Endothelial cell of umbilical vein (primary cell): ENCODE data around the gene EDEM1.
"Not testable (repeated sequence)": the region's sequence is repeated elsewhere in the genome, so short reads cannot be mapped to it uniquely, and the experiment has no call there.

Experiments
- EZH2 ChIP-seq: IDR thresholded peaks from 2 replicates; pipeline ENCODE4 v1.6.1; 2012; ENCODE audit warnings: borderline replicate concordance, low read depth, mild to moderate bottlenecking, moderate library complexity, low read length, inconsistent platforms; ENCODE audit not compliant: severe bottlenecking
- JUN ChIP-seq: IDR thresholded peaks from 2 replicates; pipeline ENCODE4 v1.6.1; 2011; ENCODE audit warnings: borderline replicate concordance, low read depth; ENCODE audit not compliant: insufficient read length, insufficient read depth
- TF ChIP-seq, protein P1 (sequence below), 2 donors: IDR thresholded peaks; 1 replicate in 1 of 2; 2 replicates in 1 of 2; pipeline ENCODE4 v1.5.1; 2011; ENCODE audit warnings: low read length in 2 of 2, mild to moderate bottlenecking in 2 of 2, moderate library complexity in 2 of 2, control low read depth in 1 of 2, inconsistent platforms in 1 of 2, low read depth in 1 of 2; ENCODE audit not compliant: insufficient read depth in 1 of 2; ENCODE audit errors: extremely low read depth in 1 of 2
- TF ChIP-seq, protein P2 (sequence below): IDR thresholded peaks from 2 replicates; pipeline ENCODE4 v1.6.1; 2011; ENCODE audit not compliant: insufficient read depth, insufficient read length

DNA sequence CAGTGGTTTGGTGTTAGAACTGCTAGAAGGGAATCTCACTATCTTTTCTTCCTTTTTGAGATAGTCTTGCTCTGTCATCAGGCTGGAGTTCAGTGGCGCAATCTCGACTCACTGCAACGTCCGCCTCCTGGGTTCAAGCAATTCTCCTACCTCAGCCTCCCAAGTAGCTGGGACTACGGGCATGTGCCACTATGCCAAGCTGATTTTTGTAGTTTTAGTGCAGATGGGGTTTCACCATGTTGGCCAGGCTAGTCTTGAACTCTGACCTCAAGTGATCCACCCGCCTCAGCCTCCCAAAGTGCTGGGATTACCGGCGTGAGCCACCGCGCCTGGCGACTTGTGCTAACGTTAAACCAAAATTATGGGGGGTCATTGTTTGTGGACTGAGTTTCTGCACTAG, 3.8 kb upstream of the EDEM1 start:
- TF ChIP-seq, protein P1, sequence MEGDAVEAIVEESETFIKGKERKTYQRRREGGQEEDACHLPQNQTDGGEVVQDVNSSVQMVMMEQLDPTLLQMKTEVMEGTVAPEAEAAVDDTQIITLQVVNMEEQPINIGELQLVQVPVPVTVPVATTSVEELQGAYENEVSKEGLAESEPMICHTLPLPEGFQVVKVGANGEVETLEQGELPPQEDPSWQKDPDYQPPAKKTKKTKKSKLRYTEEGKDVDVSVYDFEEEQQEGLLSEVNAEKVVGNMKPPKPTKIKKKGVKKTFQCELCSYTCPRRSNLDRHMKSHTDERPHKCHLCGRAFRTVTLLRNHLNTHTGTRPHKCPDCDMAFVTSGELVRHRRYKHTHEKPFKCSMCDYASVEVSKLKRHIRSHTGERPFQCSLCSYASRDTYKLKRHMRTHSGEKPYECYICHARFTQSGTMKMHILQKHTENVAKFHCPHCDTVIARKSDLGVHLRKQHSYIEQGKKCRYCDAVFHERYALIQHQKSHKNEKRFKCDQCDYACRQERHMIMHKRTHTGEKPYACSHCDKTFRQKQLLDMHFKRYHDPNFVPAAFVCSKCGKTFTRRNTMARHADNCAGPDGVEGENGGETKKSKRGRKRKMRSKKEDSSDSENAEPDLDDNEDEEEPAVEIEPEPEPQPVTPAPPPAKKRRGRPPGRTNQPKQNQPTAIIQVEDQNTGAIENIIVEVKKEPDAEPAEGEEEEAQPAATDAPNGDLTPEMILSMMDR (IDR thresholded peaks at IDR 0.05; ENCODE audit: extremely low read depth in 1 of 2, insufficient read depth in 1 of 2, low read depth in 1 of 2, low read length in 2 of 2) = not testable (repeated sequence)
- not testable (repeated sequence) for TF ChIP-seq JUN, EZH2
- TF ChIP-seq, protein P2, sequence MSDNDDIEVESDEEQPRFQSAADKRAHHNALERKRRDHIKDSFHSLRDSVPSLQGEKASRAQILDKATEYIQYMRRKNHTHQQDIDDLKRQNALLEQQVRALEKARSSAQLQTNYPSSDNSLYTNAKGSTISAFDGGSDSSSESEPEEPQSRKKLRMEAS = not testable (repeated sequence)
